Stromal cell of bone marrow (primary cell): ENCODE data around the gene SLCO1B3.
A peak's percentile ranks its signal among the peaks of the same experiment; 100 is the strongest.

Experiments
- DNase-seq: peaks from one replicate; pipeline ENCODE4 v3.0.0-alpha.2; 2012; ENCODE audit warnings: low read depth

Gene SLCO1B3

DNA sequence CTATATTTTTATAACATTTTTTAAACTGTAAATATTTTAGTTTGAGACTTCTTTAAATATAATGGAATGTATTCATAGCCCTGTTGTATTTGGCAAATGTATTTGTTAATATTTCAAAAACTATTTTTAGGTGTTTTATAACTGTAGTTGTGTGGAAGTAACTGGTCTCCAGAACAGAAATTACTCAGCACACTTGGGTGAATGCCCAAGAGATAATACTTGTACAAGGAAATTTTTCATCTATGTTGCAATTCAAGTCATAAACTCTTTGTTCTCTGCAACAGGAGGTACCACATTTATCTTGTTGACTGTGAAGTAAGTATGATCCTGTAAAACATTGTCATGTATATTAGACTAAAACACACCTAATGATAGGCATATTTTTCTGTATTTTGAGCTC, 72.8 kb downstream of the SLCO1B3 start:
- peak; percentile 17 for DNase-seq

DNA sequence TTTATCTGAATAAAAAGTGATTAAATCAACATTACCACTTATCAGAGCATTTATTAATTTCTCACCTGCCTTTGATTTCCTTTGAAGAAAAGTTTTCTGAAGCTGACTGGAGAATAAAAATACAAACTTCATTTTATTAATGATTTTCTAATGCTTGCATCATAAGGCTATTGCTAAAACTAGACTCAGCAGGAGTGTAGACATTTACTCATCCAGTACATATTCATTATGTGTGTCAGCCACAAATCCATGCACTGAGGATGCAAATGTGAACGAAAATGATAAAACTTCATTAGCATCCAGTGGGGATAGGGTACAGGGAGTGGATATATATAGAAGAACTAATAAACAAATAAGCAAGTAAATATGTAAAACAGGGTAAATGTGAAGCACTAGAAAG, 74.6 kb downstream of the SLCO1B3 start:
- no peak for DNase-seq

DNA sequence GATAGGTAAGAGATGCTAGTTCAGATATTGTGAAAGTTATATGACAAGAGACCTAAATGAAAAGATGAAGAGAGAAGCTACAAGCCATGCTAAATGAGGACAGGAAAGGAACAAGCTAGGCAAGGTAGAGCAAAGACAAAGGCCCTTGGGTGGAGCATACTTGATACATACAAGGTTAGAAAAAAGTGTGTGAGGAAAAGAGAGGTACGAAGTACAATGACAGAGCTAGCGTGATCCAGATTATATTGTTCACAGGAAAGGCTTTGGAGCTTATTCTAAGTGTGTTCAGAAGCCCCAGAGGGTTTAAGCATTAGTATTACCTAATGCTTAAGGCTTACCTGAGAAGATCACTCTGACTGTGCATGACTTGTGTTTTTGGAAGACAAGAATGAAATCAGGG, 75.0 kb downstream of the SLCO1B3 start:
- no peak for DNase-seq

DNA sequence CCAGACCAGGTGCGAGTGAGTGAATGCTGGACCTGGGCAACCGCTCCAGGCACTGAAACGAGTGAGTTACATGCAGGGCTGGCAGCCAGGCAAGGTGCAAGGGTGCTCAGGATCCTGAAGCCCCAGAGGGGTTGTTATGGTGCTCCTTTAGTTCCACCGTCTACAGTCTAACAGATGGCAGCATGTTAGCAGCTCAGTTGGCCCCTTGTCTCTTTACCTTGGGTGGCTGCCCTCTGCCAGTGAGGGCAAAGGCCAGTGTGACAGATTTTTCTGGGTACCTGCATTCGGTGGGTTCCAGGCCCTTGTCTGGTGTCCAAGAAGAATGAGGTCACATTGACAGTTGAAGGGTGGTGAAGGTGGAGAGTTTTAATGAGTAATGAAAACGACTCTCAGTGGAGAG, 106.8 kb downstream of the SLCO1B3 start:
- DNase-seq = no peak

DNA sequence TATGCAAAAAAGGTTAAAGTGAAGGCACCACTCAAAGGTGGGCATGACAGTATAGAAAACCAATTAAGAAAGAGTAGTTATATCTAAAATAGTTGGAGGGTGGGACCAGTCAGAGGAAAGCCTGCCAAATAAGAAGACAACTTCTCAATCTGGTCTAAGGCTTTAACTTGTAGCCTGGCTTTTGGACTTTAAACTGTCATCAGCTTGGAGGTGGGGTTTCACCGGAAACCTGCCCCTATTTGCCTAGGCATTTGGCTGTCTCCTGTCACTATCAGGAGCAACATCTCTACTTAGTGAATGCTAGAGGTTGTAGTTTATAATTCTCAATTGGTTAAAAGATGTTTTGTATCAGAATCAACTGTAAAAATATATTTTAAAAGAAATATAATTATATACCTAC, 107.3 kb downstream of the SLCO1B3 start:
- no peak for DNase-seq

DNA sequence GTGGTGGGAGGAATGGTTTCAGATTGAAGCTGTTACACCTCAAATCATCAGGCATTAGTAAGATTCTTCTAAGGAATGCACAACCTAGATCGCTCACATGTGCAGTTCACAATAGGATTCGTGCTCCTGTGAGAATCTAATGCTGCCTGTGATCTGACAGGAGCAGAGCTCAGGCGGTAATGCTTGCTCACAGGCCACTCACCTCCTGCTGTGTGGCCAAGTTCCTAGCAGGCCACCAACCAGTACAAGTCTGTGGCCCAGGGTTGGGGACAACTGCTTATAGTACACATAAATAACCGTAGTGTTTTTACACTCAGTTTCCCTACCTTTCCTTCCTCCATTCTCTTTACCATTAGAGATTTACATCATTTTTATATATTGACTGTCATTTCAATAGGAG, 121.4 kb downstream of the SLCO1B3 start:
- no peak for DNase-seq

DNA sequence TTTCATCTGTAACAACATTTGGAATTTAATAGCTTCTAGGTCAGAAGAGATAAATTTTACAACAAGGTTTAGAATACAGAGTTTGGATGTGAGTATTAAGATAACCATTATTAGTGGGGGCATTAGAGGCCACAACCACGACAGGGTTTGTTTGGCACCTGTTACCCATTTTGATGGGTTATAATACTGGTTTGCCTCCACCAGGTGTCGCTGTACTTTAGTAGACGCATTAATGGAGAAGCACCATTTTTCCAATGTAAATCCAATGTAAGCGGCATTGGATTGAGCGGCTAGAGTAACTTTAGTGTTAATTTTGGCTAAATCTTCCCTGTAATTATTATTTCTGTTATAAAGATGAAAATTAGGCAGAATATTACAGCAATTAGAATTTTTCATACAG, 136.2 kb downstream of the SLCO1B3 start:
- DNase-seq = peak; percentile 2

DNA sequence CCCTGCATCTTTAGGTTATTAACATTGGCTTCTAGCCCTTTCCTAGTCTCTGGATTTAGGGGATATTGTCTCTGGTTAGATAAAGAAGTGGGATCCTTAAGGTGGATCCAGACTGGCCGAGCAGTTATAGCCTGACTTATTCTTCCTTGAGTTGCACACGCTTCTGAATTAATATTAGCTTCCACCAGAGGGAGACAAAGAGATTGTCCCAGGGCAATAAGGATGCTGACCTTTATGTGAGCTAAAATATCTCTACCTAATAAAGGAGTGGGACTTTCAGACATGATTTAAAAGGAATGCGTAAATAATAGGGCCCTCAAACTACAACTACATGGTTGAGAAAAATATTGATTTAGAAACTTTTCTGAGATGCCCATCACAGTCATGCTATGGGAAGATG, 139.7 kb downstream of the SLCO1B3 start:
- DNase-seq = peak; percentile 8

DNA sequence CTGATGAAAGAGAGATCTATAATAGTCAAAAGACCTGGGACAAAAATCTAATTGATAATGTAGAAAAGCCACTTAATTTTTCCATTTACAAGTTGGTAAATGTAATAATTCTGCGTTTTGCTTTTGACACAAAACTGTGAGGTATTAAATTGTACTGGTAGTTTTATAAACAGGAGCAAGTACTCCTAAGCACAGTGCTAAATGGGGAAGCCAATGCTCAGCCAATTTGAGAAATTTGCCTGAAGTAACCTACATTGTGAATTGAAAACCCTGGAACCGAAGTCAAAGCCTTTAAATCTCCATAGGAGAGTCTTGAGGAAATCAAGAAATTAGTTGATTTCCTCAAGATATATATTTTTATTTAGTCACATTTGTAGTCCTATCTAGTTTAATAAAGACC, 152.8 kb downstream of the SLCO1B3 start:
- no peak for DNase-seq

DNA sequence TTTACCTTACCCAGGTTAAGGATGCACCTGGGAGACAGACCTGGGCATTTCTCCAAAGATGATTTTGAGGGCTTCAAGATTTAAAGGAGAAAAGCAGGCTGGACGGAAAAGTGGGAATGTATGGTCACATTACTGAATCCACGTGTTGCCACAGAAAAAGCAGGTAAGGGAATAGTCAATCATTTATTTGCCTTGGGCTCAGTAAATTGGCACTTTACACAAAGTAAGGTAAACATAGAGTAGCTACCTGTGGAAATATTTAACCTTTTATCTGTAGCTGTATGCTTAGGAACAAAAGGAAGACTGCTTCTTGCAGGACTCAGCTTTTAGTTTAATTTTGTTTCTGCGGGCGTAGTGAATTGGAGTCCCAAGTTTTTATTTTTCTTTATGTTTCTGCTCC, 153.3 kb downstream of the SLCO1B3 start:
- no peak for DNase-seq
